Ovary (tissue), 3 donors: ENCODE data around the gene ZKSCAN5.

Experiments used
- CTCF ChIP-seq, 3 donors: fragments of 450-650 bp in 2 of 3; fragments of 200-600 bp in 1 of 3; IDR thresholded peaks; one replicate each; pipeline versions ENCODE4 v1.5.1 to v1.8.0; 2016 to 2022; ENCODE audit warnings: antibody characterized with exemption in 3 of 3, mild to moderate bottlenecking in 1 of 3
- EP300 ChIP-seq: sonication (generic); formaldehyde crosslinking; IDR thresholded peaks from one replicate; pipeline ENCODE4 v1.6.1; 2017; ENCODE audit warnings: antibody characterized with exemption
- POLR2A ChIP-seq: fragments of 450-650 bp; IDR thresholded peaks from one replicate; pipeline ENCODE4 v1.6.1; 2017; ENCODE audit warnings: antibody characterized with exemption, mild to moderate bottlenecking, moderate library complexity
- donor health status: DM: no; HTN: no; CAD: no.

- TF ChIP-seq EP300 = no peak
- no peak for TF ChIP-seq CTCF (IDR thresholded peaks at IDR 0.05)
- no peak for TF ChIP-seq POLR2A
These were observed 45.4 kb upstream of the ZKSCAN5 start for GRCh38 chr7:99459087-99459486.
